NOMO-1 (cell line): Measurements from ENCODE around the gene CA10.

Experiments
- DNase-seq, 2 experiments: peaks; one replicate each; lab custom pipeline; 2025; ENCODE audit not compliant: unreplicated experiment in 2 of 2; lab: John Stamatoyannopoulos, UW

CA10 gene

DNA sequence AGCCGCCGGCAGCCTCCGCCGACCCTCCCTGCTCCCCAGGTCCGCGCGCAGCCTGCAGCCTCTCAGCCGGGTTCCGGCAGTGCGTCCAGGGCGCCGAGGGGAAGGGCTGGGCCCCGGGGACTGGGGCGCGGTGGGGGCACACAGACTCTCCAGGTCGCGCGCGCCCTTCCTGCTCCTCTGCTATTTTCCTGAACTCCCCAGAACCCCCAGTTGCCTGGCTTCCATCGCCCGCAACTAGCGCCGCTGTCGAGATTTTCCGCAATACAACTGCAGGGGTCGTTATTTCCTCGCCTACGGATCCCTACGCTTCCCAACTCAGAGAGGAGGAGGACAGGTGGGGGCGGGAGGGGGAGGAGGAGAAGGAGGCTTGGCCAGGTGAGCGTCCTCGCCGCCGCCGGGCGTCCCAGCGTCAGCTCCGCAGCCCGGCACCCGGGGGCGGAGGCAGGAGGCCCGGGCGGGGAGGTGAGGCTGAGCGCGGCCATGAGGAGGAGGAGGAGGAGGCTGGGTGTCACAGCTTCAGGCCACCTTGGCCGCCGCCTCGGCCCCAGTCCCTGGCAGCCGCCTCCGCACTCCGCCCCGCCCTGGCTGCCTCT is at the start of gene CA10:
TSS of gene CA10 (minus strand) at position 265 of the 593 bp plus-strand sequence.
- no peak for DNase-seq

GRCh38 chr17:52207796-52208195 is 49.3 kb upstream of the CA10 start:
- no peak for DNase-seq

DNA sequence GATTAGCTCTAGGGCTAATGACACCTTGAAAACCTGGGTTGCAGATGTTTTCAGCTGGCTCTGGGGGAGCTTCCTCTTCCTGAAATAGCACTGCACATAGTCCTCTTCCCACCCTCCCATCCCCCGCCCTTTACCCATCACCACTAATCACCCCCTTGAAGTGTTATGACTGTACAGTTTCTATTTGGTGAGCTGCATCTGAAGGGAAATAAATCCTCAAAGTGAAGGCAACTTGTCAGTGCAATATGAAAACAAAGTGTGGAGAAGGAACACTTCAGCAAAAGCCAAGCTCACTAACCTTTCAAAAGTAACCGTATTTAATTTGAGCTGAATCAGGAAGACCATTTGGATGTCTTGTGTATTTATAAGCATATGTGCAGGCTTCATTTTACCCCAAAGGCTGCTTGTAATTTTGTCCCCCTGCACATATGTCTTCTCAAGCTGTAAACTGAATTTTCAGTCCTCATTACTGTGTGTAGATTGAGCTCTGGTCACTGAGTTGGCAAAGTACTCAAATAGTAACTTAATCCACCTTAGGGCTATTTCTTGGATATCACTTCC is 44.1 kb upstream of the CA10 start:
- DNase-seq, result no peak

GRCh38 chr17:52201767-52202519 is 43.4 kb upstream of the CA10 start:
- DNase-seq, result no peak

GRCh38 chr17:52191491-52191890 is 33.0 kb upstream of the CA10 start:
- no peak for DNase-seq

DNA sequence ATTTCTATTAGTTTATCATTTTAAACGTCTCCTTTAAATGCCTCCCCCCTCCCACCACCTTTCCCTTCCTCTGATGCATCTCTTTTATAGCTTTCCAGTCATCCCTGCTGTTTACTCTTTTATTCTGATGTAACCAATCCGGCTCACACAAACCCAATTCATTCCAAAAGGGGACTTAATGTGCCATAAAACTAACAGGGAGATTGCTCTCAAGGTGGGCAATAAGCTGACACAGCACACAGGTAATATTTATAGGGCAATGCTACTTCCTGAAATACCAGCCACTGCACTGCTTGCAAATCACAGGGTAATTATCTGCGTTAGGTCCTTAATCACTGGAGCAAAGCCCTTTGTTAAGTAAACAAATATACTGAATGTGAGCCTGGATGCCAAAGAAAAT is 23.3 kb upstream of the CA10 start:
- DNase-seq, result no peak

- peak in 1 of 2 experiments; percentile 21 for DNase-seq
Measured at GRCh38 chr17:52178012-52178411, 19.5 kb upstream of the CA10 start.

GRCh38 chr17:52170963-52171572 is 12.6 kb upstream of the CA10 start:
- no peak for DNase-seq

DNA sequence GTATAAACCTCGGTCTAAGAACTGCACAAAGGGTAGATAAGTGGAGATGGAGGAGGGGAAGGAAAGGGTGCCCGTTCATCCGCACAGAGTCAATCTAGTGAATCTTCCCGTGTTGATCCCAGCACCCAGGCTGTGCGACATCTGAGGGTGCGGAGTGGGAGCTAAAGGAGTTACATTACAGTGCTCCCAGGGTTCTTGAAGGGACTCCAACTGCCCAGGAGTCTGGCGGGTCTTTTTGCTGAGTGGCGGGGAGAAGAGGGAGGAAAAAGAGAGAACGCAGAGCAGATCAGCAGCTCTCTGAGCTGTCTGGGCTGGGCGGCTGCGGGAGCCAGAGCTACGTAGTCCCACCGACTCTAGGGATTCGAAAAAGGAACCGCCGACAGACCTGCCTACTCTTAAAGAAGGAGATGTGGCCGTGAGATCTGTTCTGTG is 1.6 kb upstream of the CA10 start:
- DNase-seq, result no peak

DNA sequence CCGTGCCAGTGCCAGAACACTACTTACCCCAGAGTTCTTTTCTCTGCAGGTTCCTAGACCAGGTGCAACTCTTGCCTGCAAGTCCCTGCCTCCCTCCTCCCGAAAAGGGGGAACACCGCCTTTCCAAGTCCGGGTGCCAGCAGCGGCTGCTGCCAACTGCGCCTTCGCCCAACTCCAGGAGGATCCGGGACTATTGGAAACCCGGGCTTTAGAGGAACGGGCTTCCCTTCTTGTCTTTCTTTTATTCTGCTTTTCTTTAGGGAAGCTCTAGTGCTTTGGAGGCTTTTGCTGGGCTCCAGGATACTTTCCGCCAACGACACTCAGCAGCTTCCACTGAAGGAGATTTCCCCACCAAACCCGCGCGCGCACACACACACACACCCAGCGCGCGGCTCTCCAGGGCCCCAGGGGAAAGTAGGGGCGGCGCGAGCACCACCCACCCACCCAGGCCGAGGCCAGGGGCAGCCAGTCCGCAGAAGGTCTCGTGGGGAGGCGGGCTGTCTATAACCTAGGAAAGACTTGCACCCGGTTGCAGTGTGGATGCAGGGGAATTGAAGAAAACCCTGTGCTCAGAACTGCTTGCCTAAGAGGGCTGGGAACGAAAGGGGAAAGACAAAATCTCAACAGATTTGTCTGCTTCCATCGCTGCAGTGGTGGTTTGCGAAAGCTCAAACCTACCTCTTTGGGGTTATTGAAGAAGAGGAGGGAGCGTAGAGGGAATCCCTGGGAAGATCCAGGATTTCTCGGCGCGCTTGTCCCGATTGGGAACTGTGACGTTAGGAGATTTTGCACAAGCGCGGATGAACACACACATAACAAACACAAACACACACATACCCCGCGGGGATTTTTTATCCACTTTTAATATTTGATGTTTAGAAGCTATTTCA is 977 bp upstream of the CA10 start:
- DNase-seq, result no peak

DNA sequence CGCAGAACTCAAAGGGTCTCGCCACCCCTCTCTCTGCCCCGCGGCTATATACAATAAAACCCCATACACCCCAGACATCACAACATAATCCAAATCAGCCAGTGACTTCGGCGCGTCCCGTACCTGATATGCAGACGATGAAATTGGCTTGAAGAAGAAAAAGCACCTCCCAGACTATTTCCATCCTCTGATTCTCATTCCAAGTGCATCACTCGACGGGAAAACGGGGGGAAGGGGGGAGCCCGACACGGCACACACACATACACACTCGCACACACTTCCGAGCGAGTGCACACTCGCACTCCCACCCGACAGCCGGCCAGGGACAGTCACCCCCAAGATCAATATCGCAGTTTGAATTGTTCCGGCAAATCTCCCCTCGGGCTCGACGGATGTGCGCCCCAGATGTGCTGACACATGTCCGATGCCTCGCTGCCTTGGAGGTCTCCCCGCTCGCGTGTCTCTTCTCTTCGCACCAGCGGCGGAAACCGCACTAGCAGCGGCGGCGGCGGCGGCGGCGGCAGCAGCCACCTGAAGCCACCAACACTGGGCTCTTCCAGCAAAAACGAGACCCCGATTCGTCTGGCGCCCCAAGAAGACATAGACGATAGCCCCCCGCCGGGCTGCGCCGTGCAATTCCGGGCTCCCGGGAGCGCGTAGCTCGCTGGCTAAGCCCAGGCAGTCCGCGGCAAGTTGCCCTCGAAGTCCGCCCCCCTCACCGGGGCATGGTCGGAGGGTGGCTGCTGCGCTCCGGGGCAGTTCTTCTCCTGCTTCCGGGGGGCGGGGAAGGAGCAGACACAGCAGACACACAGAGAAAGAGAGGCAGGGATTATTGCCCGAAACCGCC is 688 bp downstream of the CA10 start:
- no peak for DNase-seq

DNA sequence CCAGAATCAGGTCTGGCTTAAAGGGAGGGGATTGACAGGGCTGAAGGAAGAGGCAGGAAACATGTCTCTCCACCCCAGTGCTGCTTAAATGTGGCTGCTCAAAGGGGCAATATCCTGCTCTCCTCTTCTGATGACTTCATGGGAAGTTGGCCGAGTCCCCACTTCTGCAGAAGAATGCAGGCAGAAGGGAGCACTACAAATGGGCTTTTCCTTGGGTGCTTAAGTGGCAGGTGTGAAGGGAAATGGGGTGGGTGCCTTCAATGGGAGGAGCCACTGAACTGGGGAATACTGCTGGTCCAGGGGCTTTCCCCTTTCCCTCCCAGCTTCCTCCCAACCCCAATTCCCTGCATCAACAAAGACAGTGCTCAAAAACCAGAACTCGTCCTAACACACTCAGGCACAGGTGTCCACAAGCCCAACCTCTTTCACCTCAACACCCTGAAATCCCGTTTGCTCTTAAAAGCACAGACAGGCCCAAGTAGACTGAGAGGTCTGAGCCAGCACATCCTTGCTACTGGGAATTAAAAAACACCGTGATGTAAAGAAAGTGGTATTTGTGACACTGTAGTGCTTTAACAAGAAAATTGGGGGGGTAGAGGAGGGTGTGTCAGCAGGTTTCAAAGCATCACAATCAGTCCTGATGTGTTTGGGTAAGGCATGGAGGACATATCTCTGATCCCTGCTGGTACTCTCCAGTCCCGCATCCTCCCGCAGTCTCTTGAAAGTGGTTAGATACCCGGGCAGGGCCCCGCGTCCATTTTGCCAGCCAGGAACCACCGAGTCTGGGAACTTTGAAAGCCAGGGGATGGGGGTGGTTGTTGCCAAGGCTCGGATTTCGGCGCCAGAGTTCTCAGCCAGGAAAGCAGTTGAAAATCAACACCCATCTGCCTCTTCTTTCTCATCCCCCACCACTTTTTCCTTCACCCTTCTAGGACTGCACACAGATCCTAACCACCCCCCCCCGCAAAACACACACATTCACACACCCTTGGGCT is 1.6 kb downstream of the CA10 start:
- no peak for DNase-seq

DNA sequence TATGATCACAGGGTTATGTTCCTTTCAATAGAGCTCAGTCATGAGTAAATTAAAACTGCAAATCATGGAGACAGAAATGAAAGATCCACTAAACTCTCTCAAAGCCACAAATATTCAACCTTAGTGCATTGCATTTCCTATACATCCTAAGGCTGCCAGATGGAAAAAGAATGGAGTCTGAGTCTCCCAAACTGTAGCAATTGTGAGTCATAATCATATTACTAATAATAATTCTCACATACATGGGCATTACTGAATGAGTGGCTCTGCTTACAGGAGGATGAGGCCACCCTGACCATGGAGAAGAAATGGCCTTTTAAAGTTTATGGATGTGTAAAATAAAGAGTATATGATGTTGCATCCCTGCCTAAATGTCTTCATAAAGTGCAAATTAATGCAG is 3.2 kb downstream of the CA10 start:
- DNase-seq, result no peak

- DNase-seq, result no peak
Measured at GRCh38 chr17:52154466-52154865, 4.0 kb downstream of the CA10 start.

DNA sequence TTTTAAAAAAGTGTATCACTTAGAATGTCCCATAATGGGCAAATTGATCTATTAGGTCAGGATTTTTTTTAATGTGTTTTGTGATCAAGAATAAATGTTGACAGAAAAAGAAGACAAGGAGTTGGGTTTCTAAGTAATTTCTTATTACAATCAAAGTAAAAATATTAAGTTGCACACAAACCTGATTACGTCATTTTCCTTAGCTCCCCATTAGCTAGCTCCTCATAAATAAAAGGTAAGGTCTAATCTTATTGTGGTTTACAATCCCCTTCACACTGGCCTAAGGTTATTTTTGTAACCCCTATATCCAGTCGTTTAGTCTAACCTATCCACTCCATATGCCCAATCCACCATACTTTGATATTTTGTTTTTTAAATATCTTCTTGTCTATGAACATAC is 7.6 kb downstream of the CA10 start:
- DNase-seq, result no peak

DNA sequence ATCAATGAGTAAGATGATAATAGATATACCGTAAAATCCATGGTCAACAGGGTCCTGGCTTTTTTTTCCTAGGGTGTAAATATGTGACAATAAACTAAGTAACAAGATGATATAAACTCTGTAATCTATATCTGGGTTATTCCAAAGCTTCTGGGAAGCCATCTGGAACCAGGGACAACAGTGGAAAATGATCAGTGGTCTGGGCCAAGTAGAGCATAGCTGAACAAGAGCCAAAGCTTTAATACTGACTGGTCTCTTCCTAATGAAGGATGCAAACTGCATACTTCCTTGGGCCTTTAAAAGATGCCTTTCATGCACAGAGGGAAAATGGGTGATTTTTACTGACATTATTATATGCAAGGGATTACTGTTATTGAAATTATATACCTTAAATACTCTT is 8.9 kb downstream of the CA10 start:
- no peak for DNase-seq

GRCh38 chr17:52148969-52149351 is 9.6 kb downstream of the CA10 start:
- no peak for DNase-seq

DNA sequence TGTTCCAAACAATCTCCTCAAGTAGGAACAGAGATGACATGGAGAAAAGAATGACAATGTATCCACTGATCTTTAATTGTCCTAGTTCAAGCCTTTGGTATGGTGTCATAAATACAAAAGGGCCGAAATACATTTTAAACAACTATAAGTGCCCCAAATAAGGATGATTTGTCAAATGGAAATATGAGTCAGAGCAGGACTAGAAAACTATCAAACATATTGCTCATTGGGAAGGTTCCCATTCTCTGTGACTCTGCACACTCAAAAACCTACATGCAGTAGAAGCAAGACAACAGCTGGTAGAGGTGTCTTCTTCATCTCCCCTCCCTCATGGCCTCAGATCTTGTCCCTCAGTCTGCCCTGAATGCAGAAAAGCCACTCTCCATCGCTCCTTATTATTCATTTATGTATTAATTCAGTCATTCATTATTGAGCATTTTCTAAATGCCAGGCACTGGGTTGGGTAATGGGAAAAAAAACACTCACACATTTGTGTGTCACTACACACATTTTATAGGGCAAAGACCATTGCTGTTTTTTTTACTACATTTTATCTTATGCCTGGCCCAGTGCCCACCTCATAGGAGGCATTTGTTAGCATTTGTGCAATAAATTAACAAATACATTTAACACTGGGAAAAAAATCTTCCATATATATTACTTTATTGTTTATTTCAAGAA is 10.1 kb downstream of the CA10 start:
- no peak for DNase-seq
